Brain microvascular endothelial cell (primary cell): ENCODE results near the gene JAG1.
A peak's percentile ranks its signal among the peaks of the same experiment; 100 is the strongest.

Experiments
- DNase-seq: peaks from one replicate; pipeline ENCODE4 v3.0.0-alpha.2; 2020
- H3K27ac ChIP-seq: fragments of 250-450 bp; sonication (Bioruptor Pico); 2 replicates; pipeline ENCODE4 v1.5.1; 2020; ENCODE audit warnings: mild to moderate bottlenecking, moderate library complexity
- H3K27me3 ChIP-seq: fragments of 250-450 bp; sonication (Bioruptor Pico); replicated peaks from 2 replicates; pipeline ENCODE4 v1.5.1; 2020; ENCODE audit warnings: mild to moderate bottlenecking
- H3K36me3 ChIP-seq: fragments of 250-450 bp; sonication (Bioruptor Pico); replicated peaks from 2 replicates; pipeline ENCODE4 v1.5.1; 2020; ENCODE audit warnings: mild to moderate bottlenecking
- H3K4me3 ChIP-seq: 2 replicates; pipeline ENCODE4 v1.5.1; 2011; ENCODE audit warnings: low read depth, mild to moderate bottlenecking, control low read depth, low read length, moderate library complexity
- CTCF ChIP-seq: IDR thresholded peaks from 2 replicates; pipeline ENCODE4 v1.5.1; 2011; ENCODE audit warnings: low read depth, mild to moderate bottlenecking, moderate library complexity, low read length, control low read depth, inconsistent platforms; ENCODE audit errors: missing control alignments
- in situ Hi-C: cut with HindIII; loops from 2 replicates; pipeline ENCODE4 v1.10.0; 2017; ENCODE audit warnings: low sequenced_read_pairs, low pct_ligation_motif_present

Gene JAG1

GRCh38 chr20:10665791-10666190 is 8.0 kb downstream of the JAG1 start:
- Histone ChIP-seq H3K27ac (peak overlapping the region; percentile 79), H3K27me3 (no peaks in the 10 kb centered on the region), H3K4me3 (no peak overlapping the region), H3K36me3 (peaks cover 68% of the 10 kb centered on the region)
- TF ChIP-seq CTCF: no peak
- in situ Hi-C loops: no loop called here
- no peak for DNase-seq

- no peak for DNase-seq
- peak overlapping the region; percentile 79 for H3K27ac ChIP-seq
- peaks cover 74% of the 10 kb centered on the region for H3K36me3 ChIP-seq
- H3K4me3 ChIP-seq: no peak overlapping the region
- H3K27me3 ChIP-seq: no peaks in the 10 kb centered on the region
- in situ Hi-C loops: no loop called here
- TF ChIP-seq CTCF: no peak
Measured at GRCh38 chr20:10665027-10665561, 8.7 kb downstream of the JAG1 start.

- peaks cover 80% of the 10 kb centered on the region for H3K36me3 ChIP-seq
Measured at GRCh38 chr20:10663756-10664155, 10.0 kb downstream of the JAG1 start.

GRCh38 chr20:10662661-10663458 is 10.9 kb downstream of the JAG1 start:
- in situ Hi-C loops: no loop called here
- Histone ChIP-seq H3K4me3 (no peak overlapping the region), H3K27me3 (no peaks in the 10 kb centered on the region), H3K27ac (no peak overlapping the region), H3K36me3 (peaks cover 81% of the 10 kb centered on the region)
- DNase-seq: no peak
- TF ChIP-seq CTCF: no peak

More at GRCh38 chr20:10663756-10664155, 10.0 kb downstream of the JAG1 start:
- in situ Hi-C loops: no loop called here
- no peak overlapping the region for H3K4me3 ChIP-seq
- H3K27ac ChIP-seq: no peak overlapping the region
- no peak for DNase-seq
- H3K27me3 ChIP-seq: no peaks in the 10 kb centered on the region
- no peak for TF ChIP-seq CTCF

GRCh38 chr20:10662151-10662550 is 11.6 kb downstream of the JAG1 start:
- Histone ChIP-seq H3K27ac (no peak overlapping the region), H3K27me3 (no peaks in the 10 kb centered on the region), H3K4me3 (no peak overlapping the region), H3K36me3 (peaks cover 80% of the 10 kb centered on the region)
- DNase-seq: no peak
- no peak for TF ChIP-seq CTCF
- in situ Hi-C loops: no loop called here
